IMR-90 (cell line): Measurements from ENCODE around the gene TMEFF1. TPM values are rescaled to one million over a fixed set of nuclear protein-coding genes. Genes with fewer than 3 reads are reported as not detected.

Source experiments
- ATAC-seq: fragments of 200-7000 bp; cut with Tn5 transposase; 2 replicates; pipeline ENCODE4 v1.9.1; 2020; ENCODE audit warnings: low read depth, mild to moderate bottlenecking, moderate library complexity
- BruUV-seq: library from RNA; stranded (reverse); fragments of 400-500 nt; replicated peaks from 2 replicates; lab custom pipeline; 2021; lab: Mats Ljungman, UMichigan
- CTCF ChIA-PET: fragments of 300-600 bp; formaldehyde crosslinking; extraction: SDS; loops from one replicate; lab custom pipeline; 2021; ENCODE audit warnings: antibody characterized with exemption; lab: Yijun Ruan, JAX
- POLR2A ChIA-PET: fragments of 300-600 bp; sonication (Branson Sonifier 250); formaldehyde crosslinking; loops from one replicate; lab custom pipeline; 2022; ENCODE audit warnings: antibody characterized with exemption; ENCODE audit not compliant: unreplicated experiment; lab: Charles Lee
- DNase-seq: peaks from one replicate; pipeline ENCODE4 v3.0.0; 2013
- H2AFZ ChIP-seq: replicated peaks from 2 replicates; pipeline ENCODE3; 2013; ENCODE audit warnings: low read length, mild to moderate bottlenecking; ENCODE audit not compliant: poor library complexity
- H2AK5ac ChIP-seq: 2 replicates; pipeline ENCODE4 v1.6.1; 2013; ENCODE audit warnings: low read depth, low read length, inconsistent platforms
- H2AK9ac ChIP-seq: replicated peaks from 2 replicates; pipeline ENCODE3; 2013; ENCODE audit warnings: mild to moderate bottlenecking, low read depth, low read length, moderate library complexity; ENCODE audit not compliant: poor library complexity
- H2BK120ac ChIP-seq: 2 replicates; pipeline ENCODE4 v1.6.1; 2013; ENCODE audit warnings: low read depth, low read length, inconsistent platforms
- H2BK15ac ChIP-seq: 3 replicates; pipeline ENCODE4 v1.6.1; 2013; ENCODE audit warnings: low read depth, low read length, inconsistent platforms
- H2BK20ac ChIP-seq: 2 replicates; pipeline ENCODE4 v1.6.1; 2013; ENCODE audit warnings: low read depth, mild to moderate bottlenecking, inconsistent platforms, low read length, moderate library complexity
- H2BK5ac ChIP-seq: 2 replicates; pipeline ENCODE4 v1.6.1; 2013; ENCODE audit warnings: mild to moderate bottlenecking, low read depth, low read length, inconsistent platforms; ENCODE audit not compliant: poor library complexity, severe bottlenecking
- H3K14ac ChIP-seq: replicated peaks from 2 replicates; pipeline ENCODE4 v1.6.1; 2013; ENCODE audit warnings: low read depth, low read length, inconsistent platforms
- H3K18ac ChIP-seq: 2 replicates; pipeline ENCODE4 v1.6.1; 2013; ENCODE audit warnings: low read depth, low read length, control low read depth
- H3K23ac ChIP-seq: 2 replicates; pipeline ENCODE4 v1.6.1; 2013; ENCODE audit warnings: low read depth, low read length, inconsistent platforms
- H3K27ac ChIP-seq: 2 replicates; pipeline ENCODE4 v1.5.1; 2013; ENCODE audit warnings: mild to moderate bottlenecking, control low read depth, low read length; ENCODE audit not compliant: insufficient read depth
- H3K27me3 ChIP-seq: 2 replicates; pipeline ENCODE4 v1.6.1; 2013; ENCODE audit warnings: low read length; ENCODE audit not compliant: control insufficient read depth, insufficient read depth
- H3K36me3 ChIP-seq: 2 replicates; pipeline ENCODE4 v1.6.1; 2013; ENCODE audit warnings: low read length, mixed read lengths; ENCODE audit not compliant: control insufficient read depth, insufficient read depth
- H3K4ac ChIP-seq: 2 replicates; pipeline ENCODE4 v1.6.1; 2013; ENCODE audit warnings: low read depth, low read length, inconsistent platforms
- H3K4me1 ChIP-seq: 2 replicates; pipeline ENCODE4 v1.6.1; 2013; ENCODE audit warnings: low read length, mixed read lengths; ENCODE audit not compliant: control insufficient read depth, insufficient read depth
- H3K4me2 ChIP-seq: 2 replicates; pipeline ENCODE4 v1.6.1; 2013; ENCODE audit warnings: low read depth, mild to moderate bottlenecking, control low read depth, low read length, moderate library complexity
- H3K4me3 ChIP-seq: 2 replicates; pipeline ENCODE4 v1.5.1; 2013; ENCODE audit warnings: low read depth, mild to moderate bottlenecking, control low read depth, low read length, moderate library complexity; ENCODE audit not compliant: insufficient read depth
- H3K56ac ChIP-seq: 2 replicates; pipeline ENCODE4 v1.6.1; 2013; ENCODE audit warnings: low read length, inconsistent platforms; ENCODE audit not compliant: insufficient read depth; ENCODE audit errors: extremely low read depth
- H3K79me1 ChIP-seq, 2 experiments: 2 replicates each; pipeline ENCODE4 v1.6.1; 2013; ENCODE audit warnings: low read length in 2 of 2, inconsistent platforms in 1 of 2, low read depth in 1 of 2
- H3K9ac ChIP-seq: 2 replicates; pipeline ENCODE4 v1.6.1; 2013; ENCODE audit warnings: low read depth, low read length, control low read depth
- H3K9me1 ChIP-seq: 2 replicates; pipeline ENCODE4 v1.6.1; 2013; ENCODE audit warnings: low read length, inconsistent platforms; ENCODE audit not compliant: insufficient read depth
- H3K9me3 ChIP-seq: 2 replicates; pipeline ENCODE4 v1.6.1; 2013; ENCODE audit warnings: low read length; ENCODE audit not compliant: control insufficient read depth, insufficient read depth
- H4K20me1 ChIP-seq: 2 replicates; pipeline ENCODE4 v1.6.1; 2013; ENCODE audit warnings: low read length, inconsistent platforms; ENCODE audit not compliant: insufficient read depth
- H4K5ac ChIP-seq: 2 replicates; pipeline ENCODE4 v1.6.1; 2013; ENCODE audit warnings: mild to moderate bottlenecking, low read depth, low read length, control low read depth
- H4K8ac ChIP-seq, 2 experiments: 2 replicates each; pipeline ENCODE4 v1.6.1; 2013; ENCODE audit warnings: low read depth in 2 of 2, low read length in 2 of 2, control low read depth in 1 of 2, inconsistent platforms in 1 of 2
- H4K91ac ChIP-seq: 2 replicates; pipeline ENCODE4 v1.6.1; 2013; ENCODE audit warnings: low read depth, low read length, inconsistent platforms; ENCODE audit not compliant: insufficient read depth
- BHLHE40 ChIP-seq: fragments of 150-350 bp; IDR thresholded peaks from 2 replicates; pipeline ENCODE4 v1.6.1; 2016; ENCODE audit warnings: mild to moderate bottlenecking, low read depth, low read length
- CHD1 ChIP-seq: IDR thresholded peaks from 2 replicates; pipeline ENCODE4 v1.6.1; 2012; ENCODE audit warnings: low read depth, low read length, improper control_type of control experiment
- CTCF ChIP-seq: conservative IDR thresholded peaks from 2 replicates; pipeline ENCODE4 v1.5.1; 2012; ENCODE audit warnings: mild to moderate bottlenecking, low read depth, low read length, improper control_type of control experiment
- ELK1 ChIP-seq: fragments of 150-350 bp; IDR thresholded peaks from 2 replicates; pipeline ENCODE4 v1.6.1; 2016; ENCODE audit warnings: low read depth, mild to moderate bottlenecking, low read length, moderate library complexity, borderline replicate concordance
- FOS ChIP-seq: fragments of 150-350 bp; IDR thresholded peaks from 2 replicates; pipeline ENCODE4 v1.6.1; 2016; ENCODE audit warnings: low read depth, low read length
- MAZ ChIP-seq: IDR thresholded peaks from 2 replicates; pipeline ENCODE4 v1.6.1; 2012; ENCODE audit warnings: low read depth, mild to moderate bottlenecking, low read length, improper control_type of control experiment, moderate library complexity, borderline replicate concordance
- MXI1 ChIP-seq: IDR thresholded peaks from 2 replicates; pipeline ENCODE4 v1.6.1; 2012; ENCODE audit warnings: low read depth, mild to moderate bottlenecking, low read length, moderate library complexity, borderline replicate concordance
- NFE2L2 ChIP-seq: fragments of 150-350 bp; IDR thresholded peaks from 2 replicates; pipeline ENCODE4 v1.6.1; 2016; ENCODE audit warnings: low read depth, mild to moderate bottlenecking, low read length
- POLR2A ChIP-seq: IDR thresholded peaks from 2 replicates; pipeline ENCODE4 v1.6.1; 2012; ENCODE audit warnings: mild to moderate bottlenecking, low read depth, low read length
- RAD21 ChIP-seq: IDR thresholded peaks from 2 replicates; pipeline ENCODE4 v1.6.1; 2012; ENCODE audit warnings: low read length, improper control_type of control experiment
- RCOR1 ChIP-seq: IDR thresholded peaks from 2 replicates; pipeline ENCODE4 v1.6.1; 2012; ENCODE audit warnings: mild to moderate bottlenecking, low read length, improper control_type of control experiment; ENCODE audit not compliant: insufficient replicate concordance
- RFX5 ChIP-seq: IDR thresholded peaks from 2 replicates; pipeline ENCODE4 v1.8.0; 2012; ENCODE audit warnings: low read depth, mild to moderate bottlenecking, low read length, moderate library complexity
- SMC3 ChIP-seq: fragments of 150-350 bp; IDR thresholded peaks from 2 replicates; pipeline ENCODE4 v1.6.1; 2016; ENCODE audit warnings: low read depth, mild to moderate bottlenecking, antibody characterized with exemption, low read length, moderate library complexity
- USF2 ChIP-seq: fragments of 150-350 bp; IDR thresholded peaks from 2 replicates; pipeline ENCODE4 v1.6.1; 2017; ENCODE audit warnings: mild to moderate bottlenecking, antibody characterized with exemption, low read length, low read depth
- WGBS, 2 experiments: methylation state at CpG; one replicate each; pipeline versions ENCODE4 v1.1.5 to v1.1.7; 2013; ENCODE audit warnings: missing lambda C conversion rate in 2 of 2; ENCODE audit not compliant: insufficient read length in 1 of 2; ENCODE audit errors: extremely low coverage in 2 of 2; 5-methylcytosine and 5-hydroxymethylcytosine counted together
- dilution Hi-C: fragments of 300-500 bp; cut with HindIII; formaldehyde crosslinking; loops from one replicate; pipeline ENCODE4 v1.14.3; 2018; ENCODE audit warnings: low sequenced_read_pairs; ENCODE audit not compliant: unreplicated experiment
- in situ Hi-C: fragments of 300-500 bp; cut with MboI; formaldehyde crosslinking; loops from 3 replicates; pipeline ENCODE4 v1.14.3; 2019; ENCODE audit warnings: low sequenced_read_pairs, inconsistent platforms, mixed read lengths
- intact Hi-C: fragments of 100-400 bp; cut with micrococcal nuclease; formaldehyde crosslinking; loops from 2 replicates; pipeline ENCODE4 v1.10.0; 2022
- polyA plus RNA-seq, 3 experiments: library from polyadenylated mRNA; depleted of rRNA; stranded (reverse); fragments of >200 nt; gene quantifications; 2 replicates each; pipeline ENCODE4 v1.2.3, GENCODE V29; 2012; ENCODE audit warnings: low replicate concordance in 1 of 3
- total RNA-seq: library from RNA; depleted of rRNA; stranded (reverse); fragments of >200 nt; gene quantifications from 2 replicates; pipeline ENCODE4 v1.2.3, GENCODE V29; 2012

Gene TMEFF1
- total and polyA plus RNA-seq, 2 of the 4 experiments (the other 2 are of a cell fraction): 0.62 to 0.90 TPM

GRCh38 chr9:100540327-100540726, 67.4 kb downstream of the TMEFF1 start:
- Histone ChIP-seq H3K9me3 (peaks cover 2% of the 10 kb centered on the region; the same call in 1 of the 2 replicates), H4K5ac (no peak overlapping the region), H2BK120ac (no peak overlapping the region), H4K91ac (no peak overlapping the region), H3K9me1 (no peaks in the 10 kb centered on the region), H2AK5ac (no peak overlapping the region), H3K14ac (no peak overlapping the region), H2BK15ac (no peak overlapping the region), H3K79me1 (no peaks in the 10 kb centered on the region), H2BK20ac (no peak overlapping the region), H2BK5ac (no peak overlapping the region), H3K4ac (no peak overlapping the region), H3K23ac (no peak overlapping the region), H3K18ac (no peak overlapping the region), H3K56ac (no peak overlapping the region), H3K4me2 (no peak overlapping the region), H3K36me3 (peaks cover 4% of the 10 kb centered on the region), H4K8ac (no peak overlapping the region), H3K9ac (no peak overlapping the region), H3K27ac (no peak overlapping the region), H2AK9ac (no peak overlapping the region), H3K4me3 (no peak overlapping the region), H3K4me1 (no peaks in the 10 kb centered on the region), H2AFZ (no peak overlapping the region), H3K27me3 (no peaks in the 10 kb centered on the region), H4K20me1 (no peaks in the 10 kb centered on the region)
- in situ Hi-C loops (no loop called here), intact Hi-C loops (no loop called here), dilution Hi-C loops (no loop called here)
- WGBS, 2 experiments: no CpG with 5 or more reads among the region's 12 CpGs
- ChIA-PET POLR2A (no interaction called here), CTCF (interaction anchor here (0.6 kb wide), 1 partner anchor 33 kb away, joined by 3 read pairs; no protein-coding TSS in a partner anchor)
- TF ChIP-seq RCOR1: no peak
- TF ChIP-seq POLR2A: no peak
- no peak for TF ChIP-seq MXI1
- no peak for TF ChIP-seq SMC3
- no peak for TF ChIP-seq RAD21
- no peak for TF ChIP-seq ELK1
- TF ChIP-seq FOS: no peak
- TF ChIP-seq MAZ: no peak
- no peak for TF ChIP-seq BHLHE40
- no peak for TF ChIP-seq USF2
- TF ChIP-seq CTCF: no peak
- no peak for TF ChIP-seq NFE2L2
- TF ChIP-seq CHD1: no peak
- no peak for TF ChIP-seq RFX5
- ATAC-seq (no peak), DNase-seq (no peak)
- BruUV-seq: no TSS peak
